ENCODE data around the gene RASGRP2.
A peak's percentile ranks its signal among the peaks of the same experiment; 100 is the strongest.

RASGRP2 gene

DNA sequence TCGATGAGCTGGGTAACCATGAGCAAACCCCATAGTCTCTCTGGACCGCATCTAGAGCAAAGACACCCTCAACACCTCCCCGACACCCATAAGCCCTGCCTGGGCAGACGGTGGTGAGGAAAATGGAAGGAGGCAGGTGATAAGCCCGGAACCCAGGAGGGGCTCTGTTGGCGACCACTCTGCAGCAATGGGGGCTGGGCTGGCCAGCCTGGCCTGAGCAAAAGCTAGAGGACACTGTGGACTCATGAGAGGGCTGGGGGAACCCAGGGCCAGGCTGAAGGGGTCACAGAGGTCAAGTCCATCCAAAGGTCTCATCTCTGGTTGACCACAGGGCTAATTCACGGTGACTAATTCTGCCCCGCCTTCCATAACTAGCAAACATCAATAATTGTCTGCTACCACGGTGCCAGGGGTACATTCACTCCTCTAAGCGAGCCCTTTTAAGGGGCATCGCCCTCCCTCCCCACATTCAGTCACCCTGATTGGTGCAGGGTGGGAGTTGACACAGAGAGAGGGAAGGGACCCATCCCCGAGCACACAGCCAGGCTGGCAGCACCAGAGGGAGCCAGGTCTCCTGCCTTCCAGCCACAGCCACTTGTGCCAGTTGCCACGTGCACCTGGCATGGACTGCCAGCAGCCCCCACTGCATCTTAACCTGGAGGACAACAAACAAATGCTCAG is 11.9 kb upstream of the RASGRP2 start:
- DNase-seq, result no peak

DNA sequence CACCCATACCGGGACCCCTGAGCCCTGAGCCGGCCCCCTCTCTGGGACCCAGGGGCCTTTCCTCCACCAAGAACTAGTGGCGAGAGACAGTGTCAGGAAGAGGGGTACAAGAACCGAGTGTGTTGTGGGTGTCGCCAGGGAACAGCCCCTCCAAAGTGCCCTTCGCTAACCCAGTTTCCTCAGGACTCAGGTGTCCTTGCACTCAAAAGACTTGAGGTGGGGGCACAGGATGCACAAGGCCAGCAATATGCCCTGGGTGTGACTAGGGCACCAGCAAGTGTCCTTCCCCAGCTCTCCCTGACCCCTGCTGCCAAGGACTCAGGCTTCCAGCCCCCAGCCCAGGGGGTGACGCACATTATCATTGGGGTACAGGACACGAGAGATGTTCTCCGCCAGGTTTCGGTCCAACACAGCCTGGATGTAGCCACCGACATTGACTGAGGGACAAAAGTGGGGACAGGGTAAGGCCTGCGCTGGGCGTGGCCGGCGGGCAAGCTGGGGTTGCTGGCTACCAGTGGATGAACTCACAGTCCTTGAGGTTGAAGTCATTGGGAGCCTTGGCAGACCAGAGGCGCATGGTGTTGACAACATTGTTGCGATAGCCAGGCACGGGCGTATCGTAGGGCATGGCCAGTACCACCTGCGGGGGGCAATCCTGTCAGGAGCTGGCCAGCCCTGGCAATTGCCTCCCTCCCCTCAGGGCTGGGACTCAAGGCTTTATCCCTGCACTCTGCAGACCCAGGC is 11.1 kb upstream of the RASGRP2 start:
- DNase-seq, result no peak

DNA sequence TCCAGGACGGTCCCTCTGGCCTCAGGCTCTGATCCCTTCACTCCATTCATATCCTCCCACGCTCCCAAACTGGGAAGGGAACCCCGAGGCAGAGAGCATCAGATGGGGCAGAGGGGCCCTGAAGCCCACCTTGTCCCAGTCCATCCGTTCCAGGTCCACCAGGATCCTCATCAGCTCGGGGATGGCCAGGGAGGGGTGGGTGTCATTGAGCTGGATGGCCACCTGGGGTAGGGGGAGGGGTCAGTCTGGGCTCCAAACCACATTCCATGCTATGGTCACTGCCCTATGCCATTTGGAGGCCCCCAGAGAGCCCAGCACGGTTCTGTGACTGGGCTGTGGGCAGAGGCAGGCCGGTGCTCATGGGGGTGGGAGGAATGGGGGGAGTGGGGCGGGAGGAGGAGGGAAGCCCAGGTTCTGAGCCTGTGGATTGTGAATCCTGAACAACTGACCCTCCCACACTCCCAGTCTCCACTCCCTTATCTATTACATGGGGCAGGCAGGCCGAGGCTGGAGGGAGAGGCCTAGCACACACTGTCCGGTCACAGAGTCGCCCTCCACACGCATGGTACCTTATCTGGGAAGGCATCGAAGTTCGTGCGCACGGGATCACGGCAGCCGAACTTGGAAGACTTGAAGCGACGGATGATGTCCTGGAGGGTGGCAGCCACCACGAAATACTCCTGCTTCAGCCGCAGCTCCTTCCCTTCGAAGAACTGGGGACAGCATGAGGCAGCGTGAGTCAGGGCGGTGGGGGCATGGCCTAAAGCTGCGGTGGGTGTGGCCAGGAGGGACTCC is 10.4 kb upstream of the RASGRP2 start:
- DNase-seq, result no peak

DNA sequence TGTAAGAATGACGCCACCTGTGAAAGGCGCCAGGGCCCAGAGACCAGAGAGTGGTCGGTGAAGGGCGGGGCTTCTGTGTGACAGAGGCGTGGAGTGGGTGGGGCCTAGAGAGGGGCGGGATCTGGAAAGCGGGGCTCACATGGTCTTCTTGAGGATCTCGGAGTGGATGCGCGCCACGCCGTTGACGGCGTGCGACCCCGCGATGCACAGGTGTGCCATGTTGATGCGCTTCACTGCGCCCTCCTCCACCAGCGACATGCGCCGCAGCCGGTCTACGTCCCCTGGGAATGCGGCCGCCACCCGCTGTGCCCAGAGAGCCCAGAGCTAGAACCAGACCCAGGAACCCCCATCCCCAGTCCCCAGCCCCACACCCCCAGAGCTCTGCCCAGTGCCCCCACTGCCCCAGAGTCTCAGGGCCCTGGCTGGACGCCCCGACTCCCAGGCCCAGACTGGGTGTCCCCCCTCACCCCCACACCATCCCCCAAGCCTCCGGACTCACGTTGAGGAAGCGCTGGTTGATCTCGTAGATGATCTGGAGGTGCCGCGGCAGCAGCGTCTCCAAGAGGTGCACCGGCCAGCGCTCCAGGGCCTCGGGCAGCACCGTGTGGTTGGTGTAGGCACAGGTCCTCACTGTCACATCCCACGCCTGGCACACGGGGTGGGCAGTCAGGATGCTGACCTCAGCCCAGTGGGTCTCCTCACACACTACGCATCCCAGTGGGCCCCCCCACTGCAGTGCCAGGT is 9.6 kb upstream of the RASGRP2 start:
- DNase-seq, result no peak

DNA sequence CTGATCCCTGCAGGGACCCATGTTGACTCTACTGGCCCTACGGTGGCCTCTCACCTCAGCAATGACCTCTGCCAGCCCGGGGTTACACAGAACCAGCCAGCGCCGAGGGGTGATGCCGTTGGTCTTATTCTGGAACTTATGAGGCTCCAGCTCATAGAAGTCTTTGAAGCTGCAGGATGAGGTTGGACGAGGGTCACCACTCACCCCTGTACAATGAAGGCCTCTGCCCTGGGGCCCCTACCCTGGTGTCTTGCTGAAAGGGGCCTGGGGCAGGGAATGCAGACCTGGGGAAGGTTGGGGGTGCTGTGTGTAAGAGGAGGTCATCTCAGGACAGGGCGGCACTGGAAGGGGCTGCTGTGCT is 9.1 kb upstream of the RASGRP2 start:
- DNase-seq, result no peak

DNA sequence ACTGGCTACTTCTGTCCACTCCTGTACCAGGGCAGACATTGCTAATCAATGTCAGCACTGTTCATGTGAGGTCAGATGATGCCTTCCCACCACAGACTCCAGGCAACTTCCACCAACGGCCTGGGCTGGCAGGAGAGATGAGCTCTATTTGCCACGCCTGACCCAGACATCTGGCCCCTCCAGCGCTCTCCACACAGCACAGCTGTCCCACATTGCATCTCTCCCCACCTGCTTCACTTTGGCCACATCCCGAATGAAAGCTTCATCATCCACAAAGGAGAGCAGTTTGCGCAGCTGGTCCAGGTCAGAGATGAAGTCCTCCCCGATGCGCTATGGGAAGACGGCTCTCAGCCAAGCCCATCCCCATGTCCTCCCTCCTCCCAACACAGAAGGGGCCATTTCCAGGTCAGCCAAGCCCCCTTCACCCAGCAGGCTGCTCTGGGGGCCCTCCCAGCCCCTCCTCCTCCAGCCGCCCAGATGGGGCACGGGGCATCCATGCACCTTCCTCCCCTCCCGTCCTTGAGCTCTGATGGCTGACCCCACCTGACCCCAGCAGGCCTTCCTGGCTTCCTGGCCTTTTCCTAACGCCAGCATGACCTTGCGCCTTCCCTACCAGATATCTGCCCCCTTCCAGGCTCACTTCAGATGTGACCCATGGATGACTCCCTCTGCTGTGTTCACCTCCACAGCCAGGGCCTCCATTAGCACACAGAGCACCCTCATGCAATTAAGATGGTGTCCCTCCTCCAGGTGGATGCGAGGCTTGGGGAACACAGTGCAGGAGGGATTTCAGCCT is 8.4 kb upstream of the RASGRP2 start:
- peak; percentile 32 for DNase-seq

DNA sequence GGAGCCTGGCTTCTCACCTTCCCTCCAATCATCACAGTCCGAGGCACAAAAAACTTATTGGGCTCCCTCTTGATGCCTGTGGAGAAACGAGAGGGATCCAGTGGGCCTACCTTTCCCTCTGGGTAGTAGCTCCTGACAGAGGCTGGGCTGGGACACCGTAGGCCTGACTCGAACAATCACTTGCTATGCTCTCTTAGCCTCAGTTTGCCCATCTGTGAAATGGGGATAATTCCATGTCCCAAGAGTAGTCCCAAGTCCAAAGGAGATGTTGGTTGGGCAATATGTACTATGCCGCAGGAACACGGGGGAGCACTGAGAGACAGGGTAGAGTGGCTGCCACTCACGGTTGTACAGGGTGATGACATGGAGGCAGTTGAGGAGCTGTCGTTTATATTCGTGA is 7.6 kb upstream of the RASGRP2 start:
- DNase-seq, result no peak

DNA sequence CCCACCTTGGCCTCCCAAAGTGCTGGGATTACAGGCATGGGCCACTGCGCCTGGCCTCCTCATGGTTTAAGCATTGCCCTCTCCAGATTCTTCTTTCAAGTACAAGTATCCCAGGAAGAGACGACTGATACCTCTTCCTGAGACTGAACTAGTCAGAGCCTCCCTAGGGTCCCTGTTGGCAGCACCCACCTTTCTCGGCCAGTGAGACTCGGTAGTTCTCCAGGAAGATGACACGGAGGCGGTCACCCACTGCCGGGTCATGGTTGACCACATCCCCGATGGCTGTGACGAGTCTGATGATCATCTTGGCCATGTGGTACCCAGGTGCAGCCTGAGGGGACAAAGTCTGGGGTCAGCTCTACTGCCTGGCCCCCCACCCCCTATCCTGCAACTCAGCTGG is 7.2 kb upstream of the RASGRP2 start:
- DNase-seq, result no peak

DNA sequence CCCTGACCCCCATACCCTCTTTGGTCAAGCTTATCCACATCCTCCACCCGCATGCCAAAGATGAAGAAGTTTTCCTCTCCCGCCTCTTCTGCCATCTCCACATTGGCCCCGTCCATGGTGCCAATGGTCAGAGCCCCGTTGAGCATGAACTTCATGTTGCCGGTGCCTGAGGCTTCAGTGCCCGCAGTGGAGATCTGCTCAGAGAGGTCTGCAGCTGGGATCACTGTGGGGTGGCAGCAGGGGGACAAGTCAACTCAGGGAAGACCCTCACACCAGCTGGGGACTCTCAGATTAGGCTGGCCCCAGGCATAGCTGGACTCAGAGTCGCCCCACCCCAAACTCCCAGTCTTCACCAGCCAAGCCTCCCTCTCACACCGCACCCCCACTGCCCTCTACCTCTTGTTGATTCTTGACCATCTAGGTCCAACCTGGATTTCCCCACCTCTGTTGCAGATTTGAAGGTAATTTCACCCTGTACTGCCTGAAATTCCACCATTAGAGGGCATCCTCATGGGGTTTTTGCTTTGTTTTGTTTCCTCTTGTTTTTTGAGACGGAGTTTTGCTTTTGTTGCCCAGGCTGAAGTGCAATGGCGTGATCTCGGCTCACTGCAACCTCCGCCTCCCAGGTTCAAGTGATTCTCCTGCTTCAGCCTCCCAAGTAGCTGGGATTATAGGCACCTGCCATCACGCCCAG is 6.6 kb upstream of the RASGRP2 start:
- DNase-seq, result no peak

DNA sequence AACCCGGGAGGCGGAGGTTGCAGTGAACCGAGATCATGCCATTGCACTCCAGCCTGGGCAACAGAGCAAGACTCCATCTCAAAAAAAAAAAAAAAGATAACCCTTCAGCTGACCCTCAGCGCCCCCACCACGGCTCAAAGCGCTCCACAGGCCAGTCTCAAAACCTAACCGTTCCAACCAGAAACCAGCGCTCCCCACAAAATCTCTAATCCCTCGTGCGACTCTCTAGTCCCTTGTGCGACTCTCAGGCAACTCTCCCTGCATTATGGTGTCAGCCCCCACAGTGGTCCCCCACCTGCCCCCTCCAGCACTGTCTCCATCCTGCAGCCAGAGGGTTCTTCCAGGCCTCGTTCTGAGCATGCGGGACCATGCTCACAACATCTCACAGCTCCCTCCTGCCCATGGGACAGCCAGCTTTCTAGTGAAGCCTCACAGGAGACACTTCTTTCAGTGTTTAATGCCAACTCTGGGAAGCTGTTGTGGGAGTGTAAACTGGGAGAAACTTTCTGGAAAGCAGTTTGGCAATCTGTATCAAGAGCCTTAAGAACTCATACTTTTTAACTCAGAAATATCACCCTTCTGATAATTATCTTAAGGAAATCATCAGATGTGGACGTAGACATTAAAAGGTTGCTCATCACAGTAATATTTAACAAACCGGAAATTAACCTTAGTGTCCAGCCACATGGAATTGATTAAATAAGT is 4.2 kb upstream of the RASGRP2 start:
- no peak for DNase-seq

DNA sequence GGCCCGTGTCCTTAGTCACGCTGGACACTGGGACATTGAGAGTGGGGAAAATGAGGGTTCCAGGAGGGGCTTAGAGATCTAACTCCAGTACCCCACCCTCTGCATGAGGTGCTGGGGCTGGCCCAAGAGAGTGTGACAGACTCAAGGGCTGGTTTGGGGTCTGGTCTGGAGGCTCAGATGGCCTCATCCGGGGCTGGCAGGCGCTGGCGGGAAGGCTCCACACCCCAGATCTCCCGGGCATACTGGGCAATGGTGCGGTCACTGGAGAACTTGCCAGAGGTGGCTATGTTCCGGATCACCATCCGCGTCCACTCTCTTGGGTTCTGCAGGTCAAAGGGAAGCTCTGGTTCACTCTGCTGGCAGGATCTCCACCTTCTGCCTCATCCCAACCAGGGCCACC is 2.5 kb upstream of the RASGRP2 start:
- DNase-seq, result no peak

DNA sequence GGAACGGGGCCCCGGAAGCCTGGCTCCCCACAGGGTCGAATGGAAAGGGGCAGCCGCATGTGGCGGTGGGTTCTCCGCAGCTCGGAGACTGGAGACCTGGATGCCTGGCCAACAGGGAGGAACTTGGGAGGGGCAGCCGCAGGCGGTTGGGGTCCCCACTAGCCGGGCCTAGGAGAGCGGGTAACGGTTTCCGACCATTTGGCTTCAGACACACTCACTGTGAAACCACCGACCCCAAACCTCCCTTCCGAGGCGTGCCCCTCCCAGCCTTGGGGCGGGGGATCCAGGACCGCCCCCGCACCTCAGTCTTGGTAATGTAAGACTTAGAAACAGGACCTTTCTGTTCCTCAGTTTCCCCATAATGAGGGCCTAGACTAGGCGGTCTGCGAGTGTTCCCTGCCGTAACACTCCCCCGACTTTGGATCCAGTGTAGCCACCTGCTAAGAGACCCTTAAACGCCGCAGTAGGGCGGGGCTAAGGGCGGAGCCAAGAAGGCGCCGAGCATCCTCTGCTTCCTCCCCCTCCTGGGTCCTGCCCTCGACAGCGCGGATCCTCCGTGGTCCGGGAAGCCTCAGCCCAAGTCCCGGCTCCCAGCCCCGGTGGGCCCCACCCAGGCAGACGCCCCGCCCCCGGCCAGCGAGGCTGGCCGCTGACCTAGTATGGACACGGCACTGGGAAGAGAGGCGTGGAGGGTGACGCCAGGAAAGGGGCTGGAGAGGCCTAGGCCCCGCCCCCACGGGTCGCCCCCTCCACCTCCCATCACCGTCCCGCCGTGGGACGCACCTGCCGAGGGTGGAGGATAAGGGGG is 1.8 kb upstream of the RASGRP2 start:
- DNase-seq, result peak; percentile 43

DNA sequence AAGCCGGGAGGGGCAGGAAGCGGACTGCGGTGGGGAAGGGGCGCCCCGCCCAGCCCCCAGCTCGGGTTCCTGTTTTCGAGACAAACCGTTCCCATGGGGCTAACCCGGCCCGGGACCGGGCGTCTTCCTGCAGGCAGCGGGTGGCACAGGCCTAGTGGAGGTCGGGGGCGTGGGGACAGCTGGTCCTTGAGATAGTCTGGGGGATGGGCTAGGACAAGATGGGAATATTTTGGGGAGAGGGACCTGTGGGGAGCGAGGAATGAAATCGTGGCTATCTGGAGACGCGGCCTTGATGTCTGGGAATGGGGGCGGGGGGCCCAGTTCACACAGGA is 1.2 kb upstream of the RASGRP2 start:
- DNase-seq, result peak; percentile 48

DNA sequence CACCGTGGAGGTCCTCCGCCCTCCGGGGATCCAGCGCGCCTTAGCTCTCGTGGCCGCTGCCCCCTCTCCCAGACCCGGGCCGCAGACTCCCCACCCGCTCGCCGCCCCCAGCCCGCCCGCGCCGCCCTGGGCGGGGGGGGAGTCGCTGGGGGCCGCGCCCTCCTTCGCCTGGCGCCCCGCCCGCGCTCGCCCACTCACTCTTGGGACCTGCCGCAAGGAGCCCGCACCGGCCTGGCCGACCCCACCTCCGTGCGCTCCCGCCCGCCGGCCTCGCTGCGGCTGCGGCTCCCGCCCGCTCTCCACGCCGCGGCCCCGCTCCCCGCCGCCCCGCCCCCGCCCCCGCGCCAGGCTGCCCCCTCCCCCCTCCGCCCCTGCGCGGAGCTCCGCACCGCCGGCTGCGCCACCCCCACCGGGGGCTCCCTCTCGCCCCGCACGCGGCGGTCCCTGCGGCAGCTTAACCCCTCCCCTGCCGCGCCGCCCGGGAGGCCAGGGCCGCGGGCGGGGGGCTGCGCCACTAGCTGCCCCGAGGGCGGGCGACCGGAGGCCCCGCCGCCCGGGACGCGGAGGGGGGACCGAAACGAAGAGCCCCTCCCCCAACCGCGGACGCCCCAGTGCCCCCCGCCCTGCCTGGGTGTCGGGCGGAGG is 724 bp upstream of the RASGRP2 start:
- no peak for DNase-seq

DNA sequence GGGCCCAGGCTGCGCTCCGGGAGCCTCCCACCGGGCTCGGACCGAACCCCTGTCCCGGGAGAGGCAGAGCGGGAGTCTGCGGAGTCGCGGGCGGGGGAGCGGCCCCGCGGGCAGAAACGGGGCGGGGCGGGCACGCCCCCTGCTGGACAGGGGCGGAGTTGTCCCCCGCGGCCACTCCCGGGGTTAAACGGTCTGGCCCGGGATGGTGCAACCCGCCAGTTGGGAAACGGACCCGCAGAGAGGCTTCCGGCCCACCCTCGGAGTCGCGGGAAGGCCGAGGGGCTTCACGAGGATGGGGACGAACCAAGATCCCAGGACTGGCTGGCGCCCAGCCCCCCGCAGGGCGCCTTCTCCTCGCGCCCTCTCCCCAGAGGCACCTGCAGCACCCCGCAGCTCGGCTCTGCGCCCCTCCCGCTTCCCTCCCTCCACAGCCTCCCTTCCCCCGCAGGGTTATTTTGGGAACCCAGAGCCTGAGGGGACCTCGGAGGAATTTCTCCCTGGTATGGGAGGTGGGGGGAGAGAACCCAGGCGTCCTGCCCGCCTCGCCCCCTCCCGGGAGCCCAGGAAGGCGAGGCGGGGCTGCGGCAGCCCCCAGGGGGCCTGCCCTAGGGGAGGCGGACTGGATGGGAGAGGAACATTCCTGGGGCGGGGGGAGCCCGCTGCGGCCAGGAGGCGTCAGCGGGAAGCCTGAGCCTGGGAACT is 902 bp downstream of the RASGRP2 start:
- peak; percentile 54 for DNase-seq

DNA sequence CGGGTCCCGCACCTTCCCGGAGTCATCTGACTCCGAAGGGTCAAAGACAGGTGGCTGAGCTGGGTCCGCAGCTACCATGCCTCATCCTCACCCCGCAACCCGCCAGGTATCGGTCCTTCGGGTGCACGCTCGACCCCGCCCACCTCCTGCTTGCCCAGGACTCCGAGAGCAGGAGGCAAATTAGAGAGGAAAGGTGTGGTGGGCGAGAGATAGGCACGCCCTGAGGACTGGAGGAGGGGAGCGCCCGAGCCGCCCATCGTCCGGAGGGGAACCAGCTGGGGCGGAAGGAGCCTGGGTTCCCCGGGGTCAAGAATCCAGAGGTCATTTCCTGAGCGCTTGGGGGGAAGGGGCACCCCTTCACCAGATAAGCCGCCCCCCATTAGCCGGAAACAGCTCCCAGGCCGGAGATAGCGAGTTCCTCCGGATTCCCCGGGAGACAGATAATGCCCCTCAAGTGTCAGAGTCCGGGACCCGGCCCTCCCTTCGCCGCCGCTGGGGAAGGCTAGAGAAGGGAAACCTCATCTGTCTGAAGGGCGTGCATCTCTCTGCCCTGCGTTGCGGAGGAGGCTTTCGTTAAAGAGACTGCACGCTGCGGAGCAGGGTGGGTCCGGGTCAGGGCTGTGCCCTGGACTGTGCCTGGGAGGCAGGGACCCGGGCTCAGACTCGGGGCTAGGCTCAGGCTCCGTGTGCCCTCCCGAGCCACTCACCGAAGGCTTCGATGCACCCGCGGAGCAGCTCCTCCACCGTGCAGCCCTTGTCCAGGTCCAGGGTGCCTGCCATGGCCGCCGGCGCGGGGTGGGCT is 1.7 kb downstream of the RASGRP2 start:
- peak; percentile 30 for DNase-seq

DNA sequence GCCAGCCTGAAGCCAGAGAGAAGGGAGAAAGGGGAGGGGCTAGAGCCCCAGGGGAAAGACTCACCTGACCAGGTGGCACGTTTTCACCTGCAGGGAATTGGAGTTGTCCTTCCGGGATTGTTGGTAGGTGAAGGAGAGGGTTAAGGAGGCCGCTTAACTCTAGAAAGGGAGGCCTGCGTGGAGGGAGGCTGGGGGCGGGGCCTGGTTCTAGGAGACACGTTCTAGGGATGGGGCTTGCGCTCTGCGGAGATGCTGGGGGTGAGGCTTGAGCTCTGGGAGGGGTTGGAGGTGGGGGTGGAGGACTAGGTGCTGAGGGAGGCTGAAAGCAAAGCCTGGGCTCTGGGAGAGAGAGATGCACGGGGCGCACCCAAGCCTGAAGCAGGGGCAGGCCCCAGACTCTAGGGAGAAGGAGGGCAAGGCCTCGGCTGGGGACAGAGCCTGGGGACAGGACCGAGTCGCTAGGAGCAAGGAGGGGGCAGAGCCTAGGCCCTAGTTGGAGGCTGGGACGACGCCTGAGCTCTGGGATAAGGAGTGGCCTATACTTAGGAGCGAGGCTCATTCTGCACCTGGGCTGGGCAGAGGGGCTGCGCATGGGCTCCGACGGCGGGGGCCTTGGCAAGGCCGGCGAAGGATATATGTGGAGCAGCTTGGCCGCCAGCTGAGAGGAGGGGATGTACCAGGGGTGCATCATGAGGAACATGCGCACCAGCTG is 2.4 kb downstream of the RASGRP2 start:
- no peak for DNase-seq

DNA sequence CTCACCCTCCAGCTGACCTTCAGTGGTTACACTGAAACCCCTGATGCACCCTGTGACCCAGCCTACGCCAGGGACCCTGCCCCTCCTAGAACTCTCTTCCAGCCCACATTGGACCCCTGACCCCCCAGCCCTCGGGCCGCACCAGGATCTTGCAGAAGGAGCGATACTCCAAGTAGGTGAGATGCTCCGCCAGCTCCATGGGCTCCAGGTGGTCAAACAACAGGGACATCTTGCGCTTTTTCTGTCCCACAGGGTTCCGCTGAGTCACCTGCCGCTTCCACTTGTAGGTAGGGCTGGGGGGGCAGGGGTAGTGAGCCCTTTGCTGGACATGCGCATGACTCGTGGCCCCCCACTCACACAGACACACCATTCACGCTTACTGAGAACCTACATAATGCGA is 4.1 kb downstream of the RASGRP2 start:
- DNase-seq, result no peak
